Smooth muscle cell of the umbilical artery (primary cell): ENCODE data around the gene C1QTNF3. TPM values are rescaled to one million over a fixed set of nuclear protein-coding genes. Genes with fewer than 3 reads are reported as not detected.

Experiments
- total RNA-seq: library from RNA; depleted of rRNA; stranded (reverse); fragments of >200 nt; gene quantifications from 2 replicates; pipeline ENCODE4 v1.2.3, GENCODE V29; 2014

C1QTNF3 gene, protein sequence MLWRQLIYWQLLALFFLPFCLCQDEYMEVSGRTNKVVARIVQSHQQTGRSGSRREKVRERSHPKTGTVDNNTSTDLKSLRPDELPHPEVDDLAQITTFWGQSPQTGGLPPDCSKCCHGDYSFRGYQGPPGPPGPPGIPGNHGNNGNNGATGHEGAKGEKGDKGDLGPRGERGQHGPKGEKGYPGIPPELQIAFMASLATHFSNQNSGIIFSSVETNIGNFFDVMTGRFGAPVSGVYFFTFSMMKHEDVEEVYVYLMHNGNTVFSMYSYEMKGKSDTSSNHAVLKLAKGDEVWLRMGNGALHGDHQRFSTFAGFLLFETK
- 0.30 and 0.60 TPM in 2 replicates for total RNA-seq

GRCh38 chr5:34043099-34043876 is at the start of gene C1QTNF3:
Gene C1QTNF3 (minus strand): TSS chr5:34043213. CDS start chr5:34043125, 88 bp downstream.

DNA sequence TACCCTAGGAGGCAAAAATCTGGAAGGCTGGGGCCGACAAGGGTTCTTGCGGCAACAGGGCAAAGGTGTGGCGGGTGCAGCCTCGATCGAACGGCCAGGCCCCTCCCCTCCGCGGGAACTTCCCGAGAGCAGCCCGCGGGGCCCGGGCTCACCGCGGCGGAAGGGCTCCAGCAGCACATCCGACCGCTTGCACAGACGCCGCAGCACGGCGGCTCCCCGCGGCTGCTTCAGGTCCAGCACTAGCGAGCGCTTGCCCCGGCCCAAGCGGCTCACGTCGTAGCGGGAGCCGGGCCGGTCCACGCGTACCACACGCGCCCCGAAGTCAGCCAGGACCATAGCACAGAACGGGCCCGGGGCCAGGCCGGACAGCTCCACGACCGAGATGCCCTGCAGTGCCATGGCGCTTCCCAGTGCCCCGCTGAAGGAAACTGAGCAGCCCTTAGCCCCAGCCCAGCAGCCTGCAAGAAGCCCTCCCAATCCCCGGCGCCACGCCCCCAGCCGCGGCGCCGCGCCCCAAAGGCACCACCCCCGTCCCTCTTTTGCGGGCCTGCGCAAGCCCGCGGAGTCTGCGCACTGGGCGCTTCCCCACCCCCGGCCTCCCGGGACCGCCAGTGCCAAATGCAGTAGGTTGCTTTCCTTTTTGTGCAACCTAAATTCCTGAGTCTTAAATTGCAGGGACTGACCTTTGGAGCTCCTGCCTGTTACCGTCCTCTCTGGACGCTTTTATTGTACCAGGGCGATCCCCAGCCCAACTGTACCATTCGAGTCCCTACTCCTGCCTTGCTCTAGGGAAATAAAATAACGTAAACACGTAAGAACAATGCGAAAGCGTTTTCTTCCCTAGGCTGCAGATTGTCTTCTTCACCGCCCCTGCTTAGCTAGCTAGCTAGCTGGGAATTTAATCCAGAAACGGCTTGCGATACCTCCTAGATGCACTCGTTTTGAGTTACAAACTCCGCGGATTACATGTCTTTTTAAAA is 35.1 kb downstream of the C1QTNF3 start, which contains the start of gene AMACR:
Gene AMACR, minus strand, starts transcription at position 430 of the 980 bp plus-strand sequence. Its CDS starts 31 bp downstream, at position 399.

GRCh38 chr5:33984671-33985124 is 58.3 kb downstream of the C1QTNF3 start, which contains the start of gene SLC45A2:
Gene SLC45A2 (minus strand): TSS chr5:33984693. CDS start chr5:33984583, 110 bp downstream.

Other genes with a start within 250 kb of the C1QTNF3 start
- gene ADAMTS12, start 151.2 kb downstream of the C1QTNF3 start, total RNA-seq, result 73.0 and 179 TPM in 2 replicates
- 0.23 TPM in 1 of 2 replicates, not detected in the other for gene RXFP3, start 106.8 kb downstream of the C1QTNF3 start, total RNA-seq
- gene SLC45A2, start 58.5 kb downstream of the C1QTNF3 start, total RNA-seq, result under 0.01 TPM in 1 of 2 replicates, not detected in the other
- gene AMACR, start 35.2 kb downstream of the C1QTNF3 start, total RNA-seq, result 8.6 and 9.9 TPM in 2 replicates